Stimulated activated CD8-positive, alpha-beta memory T cell treated with anti-CD3 and anti-CD28 coated beads, Interleukin-2, amount 100 ng/mL, for 48 hours (primary cell): Measurements from ENCODE around the gene SLC35E2B.
"Not testable (repeated sequence)": the region's sequence is repeated elsewhere in the genome, so short reads cannot be mapped to it uniquely, and the experiment has no call there.

ENCODE experiments used
- DNase-seq, 2 donors: peaks; one replicate each; pipeline ENCODE4 v3.0.0-alpha.2; 2020; ENCODE audit warnings: low read depth in 2 of 2

The SLC35E2B gene

GRCh38 chr1:1640081-1640480, 52.5 kb downstream of the SLC35E2B start:
- not testable (repeated sequence) for DNase-seq

- DNase-seq, result not testable (repeated sequence)
Observed at GRCh38 chr1:1639368-1639767, 53.2 kb downstream of the SLC35E2B start.

GRCh38 chr1:1638528-1638927, 54.1 kb downstream of the SLC35E2B start:
- not testable (repeated sequence) for DNase-seq

GRCh38 chr1:1637479-1637875, 55.1 kb downstream of the SLC35E2B start:
- not testable (repeated sequence) for DNase-seq

- DNase-seq, result not testable (repeated sequence)
Observed at GRCh38 chr1:1636621-1637478, 55.7 kb downstream of the SLC35E2B start.

GRCh38 chr1:1634613-1635012, 58.0 kb downstream of the SLC35E2B start:
- not testable (repeated sequence) for DNase-seq

- not testable (repeated sequence) for DNase-seq
Observed at GRCh38 chr1:1633409-1633808, 59.2 kb downstream of the SLC35E2B start.

- no peak for DNase-seq
Observed at GRCh38 chr1:1631782-1632420, 60.7 kb downstream of the SLC35E2B start, which contains the start of gene MMP23B. Gene MMP23B (plus strand): TSS chr1:1632173. CDS start chr1:1632219, 46 bp downstream.

GRCh38 chr1:1630965-1631781, 61.4 kb downstream of the SLC35E2B start:
- DNase-seq, result no peak

GRCh38 chr1:1630191-1630964, 62.2 kb downstream of the SLC35E2B start:
- peak; percentile 84 to 86 for DNase-seq

GRCh38 chr1:1629430-1630190, 63.0 kb downstream of the SLC35E2B start:
- peak; percentile 48 to 58 for DNase-seq

GRCh38 chr1:1628754-1629429, 63.7 kb downstream of the SLC35E2B start:
- DNase-seq, result no peak

- DNase-seq, result no peak
Observed at GRCh38 chr1:1627829-1628753, 64.5 kb downstream of the SLC35E2B start.

GRCh38 chr1:1627261-1627828, 65.2 kb downstream of the SLC35E2B start:
- DNase-seq, result no peak

- no peak for DNase-seq
Observed at GRCh38 chr1:1626207-1627141, 66.1 kb downstream of the SLC35E2B start.

- no peak for DNase-seq
Observed at GRCh38 chr1:1625824-1626206, 66.8 kb downstream of the SLC35E2B start.

- DNase-seq, result no peak
Observed at GRCh38 chr1:1625404-1625775, 67.2 kb downstream of the SLC35E2B start.
